DMS53 treated with DMSO at 0.1 percent for 48 hours (cell line): ENCODE results near the gene DPP9.
"Not testable (repeated sequence)": the region's sequence is repeated elsewhere in the genome, so short reads cannot be mapped to it uniquely, and the experiment has no call there.

Experiments
- DNase-seq: peaks from one replicate; lab custom pipeline; 2025; ENCODE audit not compliant: unreplicated experiment; lab: John Stamatoyannopoulos, UW

The DPP9 gene

DNA sequence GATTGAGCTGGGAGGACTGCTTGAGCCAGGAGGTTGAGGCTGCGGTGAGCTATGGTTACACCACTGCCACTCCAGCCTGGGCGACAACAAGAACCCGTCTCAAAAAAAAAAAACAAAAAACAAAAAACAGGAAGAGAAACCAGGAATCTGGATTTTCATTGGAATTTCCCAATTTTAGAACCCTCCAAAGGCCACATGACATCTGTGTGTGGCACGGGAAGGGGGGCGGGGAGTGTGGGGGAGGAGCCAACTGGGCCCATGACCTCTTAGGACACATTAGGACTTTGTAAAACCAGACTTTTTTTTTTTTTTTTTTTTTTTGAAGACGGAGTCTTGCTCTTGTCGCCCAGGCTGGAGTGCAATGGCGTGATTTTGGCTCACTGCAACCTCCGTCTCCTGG is 32.3 kb downstream of the DPP9 start:
- no peak for DNase-seq

DNA sequence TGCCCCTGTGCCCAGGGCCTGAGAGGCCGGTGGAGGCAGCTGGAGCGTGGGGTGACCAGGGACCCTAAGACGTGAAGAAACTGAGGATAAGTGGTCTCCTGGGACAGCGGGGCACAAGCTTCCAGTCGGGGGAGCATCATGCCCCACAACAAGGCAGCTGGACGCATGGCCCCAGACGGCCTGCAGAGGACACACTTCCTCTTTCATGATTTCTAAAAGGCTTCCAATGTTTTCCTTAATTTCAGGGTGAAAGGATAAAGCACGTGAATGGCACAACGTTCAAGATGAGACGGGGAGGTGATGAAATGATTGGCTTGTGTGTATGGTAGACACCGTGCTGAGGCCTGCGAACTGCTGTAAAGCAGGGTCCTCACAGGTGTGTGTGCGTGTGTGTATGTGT is 33.3 kb downstream of the DPP9 start:
- no peak for DNase-seq

DNA sequence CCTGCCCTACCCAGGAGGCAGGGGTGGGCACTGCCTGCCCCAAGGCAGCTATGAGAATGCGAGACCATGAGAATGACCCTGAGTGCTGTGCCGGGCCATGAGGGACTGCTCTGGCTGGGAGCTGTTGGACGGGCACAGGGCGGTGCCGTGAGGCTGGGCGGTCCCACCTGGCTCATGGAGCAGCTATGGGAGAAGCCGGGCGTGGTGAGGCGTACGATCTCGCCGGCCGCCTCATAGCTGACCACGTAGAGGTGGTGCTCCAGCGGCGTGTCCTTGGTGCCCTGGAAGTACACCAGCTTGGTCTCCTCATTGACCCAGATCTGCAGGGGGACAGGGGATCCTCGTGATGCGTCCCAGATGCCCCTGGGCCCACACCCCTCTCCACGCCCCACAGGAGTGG is 34.2 kb downstream of the DPP9 start:
- no peak for DNase-seq

DNA sequence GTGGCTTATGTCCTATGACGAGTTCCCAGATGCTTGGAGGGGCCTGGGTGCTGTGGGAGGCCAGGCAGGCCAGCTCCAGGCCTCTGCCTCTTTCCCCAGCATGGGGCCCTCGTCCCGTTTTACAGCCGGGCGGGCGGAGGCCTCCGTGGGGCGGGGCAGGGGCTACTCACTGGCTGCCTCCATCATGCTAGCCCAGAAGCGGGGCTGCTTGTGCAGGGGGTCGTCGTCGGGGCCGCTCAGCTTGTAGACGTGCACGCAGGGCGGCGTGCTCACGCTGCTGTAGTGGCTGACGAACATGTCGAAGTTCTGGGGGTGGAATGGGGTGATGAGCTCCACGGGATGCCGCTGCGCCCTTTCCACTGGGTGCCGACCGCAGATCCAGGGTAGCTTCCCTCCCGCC is 35.1 kb downstream of the DPP9 start:
- no peak for DNase-seq

DNA sequence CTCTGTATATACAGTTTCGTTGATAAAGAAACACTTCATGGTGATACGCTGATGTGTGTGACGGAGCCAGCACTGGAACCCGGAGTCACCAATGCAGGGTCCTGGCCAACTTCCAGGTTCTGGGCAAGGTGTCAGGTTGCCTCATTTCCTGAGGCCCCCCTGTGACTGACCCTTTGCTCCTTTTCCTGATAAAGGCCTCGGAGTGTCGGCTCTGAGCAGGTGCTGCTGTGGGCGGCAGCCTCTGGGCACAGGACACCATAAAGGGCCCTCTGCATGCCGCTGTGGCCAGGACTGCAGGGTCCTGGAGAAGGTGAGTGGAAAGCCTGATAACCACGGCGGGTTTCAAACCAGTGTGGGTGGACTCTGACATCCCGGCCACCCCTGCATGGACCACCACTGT is 36.2 kb downstream of the DPP9 start:
- DNase-seq = no peak

DNA sequence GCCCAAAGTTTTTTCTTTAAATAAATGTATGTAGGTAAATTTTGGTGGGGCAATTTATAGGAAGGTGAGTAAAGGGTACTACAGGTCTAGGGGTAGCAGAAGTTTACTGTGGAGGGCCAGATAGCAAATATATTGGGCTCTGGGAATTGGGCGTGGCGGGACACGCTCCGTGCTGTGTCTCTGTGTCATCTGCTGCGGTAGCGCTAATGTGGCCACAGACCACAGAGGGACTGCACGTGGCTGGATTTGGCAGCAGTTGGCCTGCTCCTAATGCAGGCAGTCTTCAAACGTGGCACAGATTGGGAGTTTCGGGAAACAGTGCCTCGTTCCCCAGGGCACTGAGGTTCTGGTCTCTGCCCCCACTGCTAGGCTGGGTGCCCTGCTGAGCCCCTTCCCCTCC is 36.9 kb downstream of the DPP9 start:
- no peak for DNase-seq

- no peak for DNase-seq
Observed at GRCh38 chr19:4684312-4685095, 39.1 kb downstream of the DPP9 start.

DNA sequence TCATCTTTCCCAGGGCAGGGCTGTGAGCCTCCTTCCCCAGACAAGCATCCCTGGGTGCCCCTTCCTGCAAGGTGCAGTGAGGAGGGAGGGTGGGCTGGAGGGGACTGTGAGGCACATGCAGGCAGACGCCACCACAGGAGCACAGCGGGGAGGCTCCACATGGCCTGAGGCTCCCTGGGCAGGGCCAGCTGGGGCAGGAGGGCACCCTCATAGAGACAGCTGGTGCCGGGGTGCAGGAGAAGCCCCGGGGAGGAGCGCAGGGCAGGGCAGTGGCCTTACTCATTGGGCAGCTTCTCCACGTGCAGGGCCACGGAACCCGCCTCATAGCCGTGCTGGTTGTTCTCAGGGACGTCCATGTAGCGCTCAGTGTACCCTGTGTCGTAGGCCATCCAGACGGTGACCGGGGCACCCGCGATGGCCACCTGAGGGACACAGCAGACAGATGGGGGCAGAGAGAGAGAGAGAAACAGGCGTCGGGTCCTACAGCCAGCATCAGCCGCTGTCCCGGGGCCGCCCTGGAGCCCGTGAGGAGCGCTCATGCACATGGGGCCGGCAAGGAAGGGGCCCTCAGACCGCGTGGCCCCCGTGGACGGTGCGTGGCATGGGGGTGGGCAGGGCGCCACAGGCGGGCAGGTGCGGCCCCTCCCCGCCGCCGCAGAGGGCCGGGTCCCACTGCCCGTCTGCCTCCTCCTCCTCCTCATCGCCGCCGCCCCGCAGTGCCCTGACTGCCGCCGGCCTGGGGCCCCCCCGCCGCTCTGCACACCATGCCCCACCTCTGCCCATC is 41.0 kb downstream of the DPP9 start:
- no peak for DNase-seq

GRCh38 chr19:4680021-4680420 is 43.6 kb downstream of the DPP9 start:
- not testable (repeated sequence) for DNase-seq

DNA sequence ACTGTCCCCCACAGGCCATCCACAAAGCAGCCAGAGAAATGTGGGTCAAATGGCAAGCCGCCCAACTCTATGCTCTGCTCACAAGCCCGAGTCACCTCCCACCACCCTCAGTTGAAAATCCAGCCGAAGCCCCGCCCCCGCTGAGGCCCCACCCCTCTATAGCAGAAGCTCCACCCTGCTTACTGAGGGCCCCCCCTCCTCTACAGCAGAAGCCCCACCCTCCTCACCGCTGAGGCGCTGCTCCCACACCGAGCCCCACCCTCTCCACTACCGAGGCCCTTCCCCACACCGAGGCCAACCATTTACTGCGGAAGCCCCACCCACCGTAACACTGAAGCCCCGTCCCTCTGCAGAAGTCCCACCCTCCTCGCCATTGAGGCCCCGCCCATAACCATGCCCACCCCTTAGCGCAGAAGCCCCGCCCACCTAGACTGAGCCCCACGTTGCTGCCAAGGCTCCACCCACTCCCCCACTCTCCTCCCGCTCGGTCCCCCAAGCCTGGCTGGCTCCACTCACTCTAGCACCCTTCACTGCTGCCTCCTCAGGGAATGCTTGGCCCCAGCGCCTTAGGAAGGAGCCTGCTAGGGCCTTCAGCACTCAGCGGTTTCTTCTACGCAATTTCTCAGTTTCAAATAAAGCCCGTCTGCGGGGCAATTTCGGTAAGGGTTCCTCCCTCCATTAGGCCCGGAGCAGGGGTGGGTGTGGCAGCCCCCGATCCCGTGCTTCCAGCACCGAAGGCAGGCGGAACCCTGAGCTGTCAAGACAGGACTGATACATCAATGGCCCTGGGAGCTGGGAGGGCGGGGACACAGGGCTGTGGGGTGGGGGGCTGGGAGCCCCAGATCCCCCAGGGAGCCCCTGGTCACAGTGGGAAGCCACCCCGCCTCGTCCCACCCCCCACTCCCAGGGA is 44.5 kb downstream of the DPP9 start:
- no peak for DNase-seq

DNA sequence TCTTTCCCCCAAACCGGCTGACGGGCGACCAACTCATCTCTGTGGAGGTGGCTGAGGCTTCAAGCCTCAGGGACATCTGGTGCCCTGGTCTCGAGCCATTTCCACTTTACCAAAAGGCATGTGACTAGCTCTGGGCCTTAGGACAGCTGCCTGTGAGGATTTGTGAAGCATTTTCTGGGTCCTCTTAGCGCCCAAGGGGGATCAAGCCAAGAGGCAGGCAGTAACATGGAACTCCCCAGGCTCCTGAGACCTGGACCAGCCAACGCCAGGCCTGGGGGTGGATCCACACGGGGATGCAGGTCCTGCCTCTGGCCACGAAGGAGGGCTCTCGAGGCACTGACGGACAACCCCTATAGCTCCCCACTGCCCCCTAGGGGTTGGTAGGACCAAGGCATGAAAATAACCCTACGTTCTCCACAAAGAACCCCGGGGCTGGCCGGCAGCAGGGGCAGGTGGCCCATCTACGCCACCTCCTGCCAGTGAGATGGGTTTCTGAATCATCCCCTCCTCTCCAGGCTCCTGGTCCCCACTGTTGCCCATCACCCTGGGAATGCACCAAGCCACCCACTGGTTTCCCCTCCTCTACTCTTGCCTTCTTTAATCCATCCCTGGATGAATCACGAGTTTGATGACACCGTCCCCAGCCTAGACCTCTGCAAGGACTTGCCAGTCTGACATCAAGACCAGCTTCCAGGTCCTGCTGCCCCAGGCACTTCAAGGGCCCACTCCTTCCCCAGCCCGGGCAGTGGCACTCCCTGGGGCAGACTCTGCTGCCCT is 46.5 kb downstream of the DPP9 start:
- no peak for DNase-seq

- DNase-seq = no peak
Observed at GRCh38 chr19:4675346-4675745, 48.3 kb downstream of the DPP9 start.

- no peak for DNase-seq
Observed at GRCh38 chr19:4673726-4674125, 49.9 kb downstream of the DPP9 start.

- DNase-seq = no peak
Observed at GRCh38 chr19:4673216-4673615, 50.4 kb downstream of the DPP9 start.

DNA sequence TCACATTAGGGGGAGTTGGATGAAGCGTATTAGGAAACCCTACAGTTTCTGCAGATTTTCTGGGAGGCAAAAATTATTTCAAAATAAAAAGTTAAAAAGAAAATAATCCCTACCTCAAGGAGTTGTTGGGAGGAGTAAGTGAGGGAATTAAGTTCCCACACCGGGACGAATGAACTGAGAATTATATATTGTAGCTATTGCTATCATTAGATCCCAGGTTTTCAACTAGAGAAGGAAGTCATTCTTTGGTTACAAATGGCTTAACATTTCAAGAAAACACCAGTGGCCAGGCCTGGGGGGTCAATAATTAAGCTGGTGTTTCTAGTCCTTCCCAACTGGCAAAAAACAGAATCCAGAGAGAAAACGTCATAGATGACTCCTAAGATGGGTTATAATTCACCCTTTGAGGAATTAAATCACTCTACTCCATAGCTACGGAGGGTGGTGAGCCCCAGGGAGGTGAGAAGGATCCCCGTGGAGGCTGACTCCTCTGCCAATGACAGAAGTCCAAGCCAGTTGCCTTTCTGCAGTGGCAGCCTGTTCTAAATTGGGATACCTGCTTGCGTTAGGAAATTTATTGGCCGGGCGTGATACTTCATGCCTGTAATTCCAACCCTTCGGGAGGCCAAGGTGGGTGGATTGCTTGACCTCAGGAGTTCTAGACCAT is 52.3 kb downstream of the DPP9 start:
- DNase-seq = no peak

GRCh38 chr19:4669723-4670480 is 53.7 kb downstream of the DPP9 start, which contains the start of gene MYDGF:
Gene MYDGF, minus strand, starts transcription at chr19:4670342. Its CDS starts 8 bp downstream, at chr19:4670334.
- peak; percentile 42 for DNase-seq

GRCh38 chr19:4664642-4665041 is 59.0 kb downstream of the DPP9 start:
- no peak for DNase-seq

GRCh38 chr19:4662812-4663211 is 60.8 kb downstream of the DPP9 start:
- no peak for DNase-seq

DNA sequence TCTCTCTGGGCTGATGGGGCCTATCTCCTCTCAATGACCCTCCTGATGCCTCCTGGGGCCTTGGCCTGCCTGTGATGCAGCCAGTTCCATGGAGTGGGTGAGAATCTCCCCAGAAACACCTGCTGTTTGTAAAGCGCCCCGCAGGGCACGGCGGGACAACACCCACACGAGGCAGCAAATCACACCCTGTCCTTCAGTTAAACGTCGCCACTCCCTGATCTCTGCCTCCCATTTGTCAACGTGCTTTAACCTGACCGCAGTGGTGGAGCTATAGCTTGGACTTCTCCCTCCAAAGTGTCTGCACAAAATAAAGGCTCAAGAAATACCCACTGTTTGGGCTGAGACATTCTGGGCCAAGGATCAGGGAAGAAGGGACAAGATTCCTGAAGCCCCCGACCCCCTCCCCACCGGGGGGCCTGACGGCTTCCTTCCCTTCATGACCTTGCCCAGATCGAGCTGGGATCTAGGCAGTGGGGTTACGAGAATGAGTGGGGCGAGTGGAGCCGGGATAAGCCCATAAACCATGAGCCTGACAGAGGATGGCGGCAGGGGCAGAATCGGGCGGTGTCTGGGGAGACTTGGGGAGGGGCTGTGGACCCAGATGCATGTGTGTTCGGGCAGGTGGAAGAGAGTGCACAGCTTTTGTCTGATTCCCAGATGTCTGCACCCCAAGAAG is 61.5 kb downstream of the DPP9 start:
- no peak for DNase-seq
